ENCODE data around the gene WDR75.
"Not testable (repeated sequence)": the region's sequence is repeated elsewhere in the genome, so short reads cannot be mapped to it uniquely, and the experiment has no call there.

The WDR75 gene

GRCh38 chr2:189440947-189441708, at the start of gene WDR75:
Gene WDR75, plus strand, starts transcription at chr2:189441474. Its CDS starts 19 bp downstream, at chr2:189441493.
- DNase-seq (ENCODE audit: low read depth), result peak; percentile 87

- DNase-seq (ENCODE audit: low read depth), result no peak
Observed at GRCh38 chr2:189393440-189394111, 47.7 kb upstream of the WDR75 start.

- DNase-seq (ENCODE audit: low read depth), result no peak
Observed at GRCh38 chr2:189394525-189394924, 46.7 kb upstream of the WDR75 start.

- no peak for DNase-seq (ENCODE audit: low read depth)
Observed at GRCh38 chr2:189402932-189403331, 38.3 kb upstream of the WDR75 start.

- DNase-seq (ENCODE audit: low read depth), result no peak
Observed at GRCh38 chr2:189406586-189407233, 34.6 kb upstream of the WDR75 start.

- no peak for DNase-seq (ENCODE audit: low read depth)
Observed at GRCh38 chr2:189407281-189408209, 33.7 kb upstream of the WDR75 start.

GRCh38 chr2:189408294-189408693, 33.0 kb upstream of the WDR75 start:
- DNase-seq (ENCODE audit: low read depth), result no peak

GRCh38 chr2:189409131-189409530, 32.1 kb upstream of the WDR75 start:
- DNase-seq (ENCODE audit: low read depth), result no peak

GRCh38 chr2:189409647-189410046, 31.6 kb upstream of the WDR75 start:
- no peak for DNase-seq (ENCODE audit: low read depth)

- DNase-seq (ENCODE audit: low read depth), result no peak
Observed at GRCh38 chr2:189411860-189412259, 29.4 kb upstream of the WDR75 start.

- no peak for DNase-seq (ENCODE audit: low read depth)
Observed at GRCh38 chr2:189412330-189412953, 28.8 kb upstream of the WDR75 start.

GRCh38 chr2:189413249-189413648, 28.0 kb upstream of the WDR75 start:
- DNase-seq (ENCODE audit: low read depth), result no peak

- no peak for DNase-seq (ENCODE audit: low read depth)
Observed at GRCh38 chr2:189421644-189422043, 19.6 kb upstream of the WDR75 start.

GRCh38 chr2:189424961-189425360, 16.3 kb upstream of the WDR75 start:
- no peak for DNase-seq (ENCODE audit: low read depth)

- no peak for DNase-seq (ENCODE audit: low read depth)
Observed at GRCh38 chr2:189425676-189426075, 15.6 kb upstream of the WDR75 start.

GRCh38 chr2:189426886-189427285, 14.4 kb upstream of the WDR75 start:
- no peak for DNase-seq (ENCODE audit: low read depth)

GRCh38 chr2:189427872-189428271, 13.4 kb upstream of the WDR75 start:
- no peak for DNase-seq (ENCODE audit: low read depth)

- not testable (repeated sequence) for DNase-seq (ENCODE audit: low read depth)
Observed at GRCh38 chr2:189430448-189430847, 10.8 kb upstream of the WDR75 start.

GRCh38 chr2:189435803-189436202, 5.5 kb upstream of the WDR75 start:
- DNase-seq (ENCODE audit: low read depth), result not testable (repeated sequence)

- no peak for DNase-seq (ENCODE audit: low read depth)
Observed at GRCh38 chr2:189437926-189438325, 3.3 kb upstream of the WDR75 start.

- no peak for DNase-seq (ENCODE audit: low read depth)
Observed at GRCh38 chr2:189439342-189439741, 1.9 kb upstream of the WDR75 start.

- no peak for DNase-seq (ENCODE audit: low read depth)
Observed at GRCh38 chr2:189440644-189440946, 679 bp upstream of the WDR75 start.

Measured in stimulated activated CD8-positive, alpha-beta memory T cell treated with anti-CD3 and anti-CD28 coated beads, Interleukin-7, amount 100 ng/mL, for 24 hours (primary cell).